Measurements from ENCODE around the gene CCDC187. TPM values are rescaled to one million over a fixed set of nuclear protein-coding genes. Genes with fewer than 3 reads are reported as not detected.
"Not testable (repeated sequence)": the region's sequence is repeated elsewhere in the genome, so short reads cannot be mapped to it uniquely, and the experiment has no call there.

The CCDC187 gene
- total RNA-seq, 2 experiments from 2014 or later, result 0.07 TPM; not detected in 1

GRCh38 chr9:136237486-136238341, 66.2 kb downstream of the CCDC187 start:
- H3K27me3 Mint-ChIP-seq, result no peaks in the 10 kb centered on the region
- H3K4me3 Mint-ChIP-seq, result no peak overlapping the region
- intact Hi-C loops (cut with micrococcal nuclease), result no loop called here
- TF ChIP-seq, protein P1, sequence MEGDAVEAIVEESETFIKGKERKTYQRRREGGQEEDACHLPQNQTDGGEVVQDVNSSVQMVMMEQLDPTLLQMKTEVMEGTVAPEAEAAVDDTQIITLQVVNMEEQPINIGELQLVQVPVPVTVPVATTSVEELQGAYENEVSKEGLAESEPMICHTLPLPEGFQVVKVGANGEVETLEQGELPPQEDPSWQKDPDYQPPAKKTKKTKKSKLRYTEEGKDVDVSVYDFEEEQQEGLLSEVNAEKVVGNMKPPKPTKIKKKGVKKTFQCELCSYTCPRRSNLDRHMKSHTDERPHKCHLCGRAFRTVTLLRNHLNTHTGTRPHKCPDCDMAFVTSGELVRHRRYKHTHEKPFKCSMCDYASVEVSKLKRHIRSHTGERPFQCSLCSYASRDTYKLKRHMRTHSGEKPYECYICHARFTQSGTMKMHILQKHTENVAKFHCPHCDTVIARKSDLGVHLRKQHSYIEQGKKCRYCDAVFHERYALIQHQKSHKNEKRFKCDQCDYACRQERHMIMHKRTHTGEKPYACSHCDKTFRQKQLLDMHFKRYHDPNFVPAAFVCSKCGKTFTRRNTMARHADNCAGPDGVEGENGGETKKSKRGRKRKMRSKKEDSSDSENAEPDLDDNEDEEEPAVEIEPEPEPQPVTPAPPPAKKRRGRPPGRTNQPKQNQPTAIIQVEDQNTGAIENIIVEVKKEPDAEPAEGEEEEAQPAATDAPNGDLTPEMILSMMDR (IDR thresholded peaks at IDR 0.05), result no peak
- H3K36me3 Mint-ChIP-seq (ENCODE audit: low read depth), result peaks cover 14% of the 10 kb centered on the region
- no peak for ATAC-seq
- ChIA-PET CTCF (no interaction called here), POLR2A (no interaction called here)
- peaks cover 40% of the 10 kb centered on the region for H3K4me1 Mint-ChIP-seq (ENCODE audit: low read depth)
- DNase-seq, result no peak
- no peak overlapping the region for H3K27ac Mint-ChIP-seq
- no peaks in the 10 kb centered on the region for H3K9me3 Mint-ChIP-seq

DNA sequence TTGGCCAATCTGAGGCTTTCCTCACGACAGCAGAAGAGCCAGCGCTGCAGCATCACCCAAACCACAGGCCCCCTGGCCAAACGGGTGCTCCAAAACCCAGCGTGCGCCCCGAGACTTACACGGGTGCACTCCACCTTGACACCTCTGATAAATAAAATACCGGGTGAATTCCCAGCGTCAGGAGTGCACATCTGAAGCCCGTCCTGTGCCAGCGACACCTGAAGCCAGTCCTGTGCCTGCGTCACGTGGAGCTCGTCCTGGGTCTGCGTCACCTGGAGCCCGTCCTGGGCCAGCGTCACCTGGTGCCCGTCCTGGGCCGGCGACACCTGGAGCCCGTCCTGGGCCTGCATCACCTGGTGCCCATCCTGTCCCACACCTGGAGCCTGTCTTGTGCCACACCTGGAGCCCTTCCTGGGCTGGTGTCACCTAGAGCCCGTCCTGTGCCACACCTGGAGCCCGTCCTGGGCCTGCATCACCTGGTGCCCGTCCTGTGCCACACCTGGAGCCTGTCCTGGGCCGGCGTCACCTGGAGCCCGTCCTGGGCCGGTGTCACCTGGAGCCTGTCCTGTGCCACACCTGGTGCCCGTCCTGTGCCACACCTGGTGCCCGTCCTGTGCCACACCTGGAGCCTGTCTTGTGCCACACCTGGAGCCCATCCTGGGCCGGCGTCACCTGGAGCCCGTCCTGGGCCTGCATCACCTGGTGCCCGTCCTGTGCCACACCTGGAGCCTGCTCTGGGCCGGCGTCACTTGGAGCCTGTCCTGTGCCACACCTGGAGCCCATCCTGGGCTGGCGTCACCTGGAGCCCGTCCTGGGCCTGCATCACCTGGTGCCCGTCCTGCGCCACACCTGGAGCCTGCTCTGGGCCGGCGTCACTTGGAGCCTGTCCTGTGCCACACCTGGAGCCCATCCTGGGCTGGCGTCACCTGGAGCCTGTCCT, 67.2 kb downstream of the CCDC187 start:
- Mint-ChIP-seq H3K36me3 (ENCODE audit: low read depth) (peaks cover 16% of the 10 kb centered on the region), H3K4me1 (ENCODE audit: low read depth) (peaks cover 39% of the 10 kb centered on the region)
- H3K27me3 Mint-ChIP-seq; ATAC-seq; DNase-seq; CTCF ChIA-PET; H3K4me3 Mint-ChIP-seq; H3K27ac Mint-ChIP-seq; H3K9me3 Mint-ChIP-seq; intact Hi-C loops (cut with micrococcal nuclease): not testable (repeated sequence)
- POLR2A ChIA-PET, result interaction anchor here (0.9 kb wide), 1 partner anchor 117 kb away, joined by 4 read pairs; no protein-coding TSS in a partner anchor

GRCh38 chr9:136235709-136236455, 68.0 kb downstream of the CCDC187 start:
- no peak overlapping the region for H3K27ac Mint-ChIP-seq
- ATAC-seq, result no peak
- intact Hi-C loops (cut with micrococcal nuclease), result no loop called here
- ChIA-PET POLR2A (interaction anchor here (0.9 kb wide), 1 partner anchor 116 kb away, joined by 4 read pairs; no protein-coding TSS in a partner anchor), CTCF (no interaction called here)
- no peak overlapping the region for H3K4me3 Mint-ChIP-seq
- no peaks in the 10 kb centered on the region for H3K27me3 Mint-ChIP-seq
- H3K9me3 Mint-ChIP-seq, result no peaks in the 10 kb centered on the region
- TF ChIP-seq, protein P1 (IDR thresholded peaks at IDR 0.05), result no peak
- peaks cover 36% of the 10 kb centered on the region for H3K4me1 Mint-ChIP-seq (ENCODE audit: low read depth)
- peaks cover 18% of the 10 kb centered on the region for H3K36me3 Mint-ChIP-seq (ENCODE audit: low read depth)
- DNase-seq, result no peak

- intact Hi-C loops (cut with micrococcal nuclease), result no loop called here
- Mint-ChIP-seq H3K4me1 (ENCODE audit: low read depth) (peaks cover 36% of the 10 kb centered on the region), H3K27ac (no peak overlapping the region), H3K27me3 (no peaks in the 10 kb centered on the region), H3K9me3 (no peaks in the 10 kb centered on the region), H3K36me3 (ENCODE audit: low read depth) (peaks cover 18% of the 10 kb centered on the region), H3K4me3 (no peak overlapping the region)
- ATAC-seq, result no peak
- TF ChIP-seq, protein P1 (IDR thresholded peaks at IDR 0.05), result no peak
- DNase-seq, result no peak
- ChIA-PET POLR2A (no interaction called here), CTCF (no interaction called here)
Measured at GRCh38 chr9:136235171-136235570, 68.7 kb downstream of the CCDC187 start.

GRCh38 chr9:136234597-136234996, 69.3 kb downstream of the CCDC187 start:
- Mint-ChIP-seq H3K27me3 (no peaks in the 10 kb centered on the region), H3K4me1 (ENCODE audit: low read depth) (peaks cover 36% of the 10 kb centered on the region), H3K27ac (no peak overlapping the region), H3K36me3 (ENCODE audit: low read depth) (peaks cover 18% of the 10 kb centered on the region), H3K4me3 (no peak overlapping the region), H3K9me3 (no peaks in the 10 kb centered on the region)
- TF ChIP-seq, protein P1 (IDR thresholded peaks at IDR 0.05), result no peak
- intact Hi-C loops (cut with micrococcal nuclease), result no loop called here
- ATAC-seq, result no peak
- DNase-seq, result no peak
- CTCF ChIA-PET, result no interaction called here
- POLR2A ChIA-PET, result interaction anchor here (0.8 kb wide), 1 partner anchor 117 kb away, joined by 3 read pairs; no protein-coding TSS in a partner anchor
